Upper lobe of left lung (tissue), 4 donors: ENCODE results near the gene GNAI1.

Experiments
- CTCF ChIP-seq, 6 experiments: fragments of 450-650 bp in 4 of 6; fragments of 200-600 bp in 2 of 6; sonication (generic) in 2 of 6; IDR thresholded peaks; one replicate each; pipeline ENCODE4 v1.5.1; 2016 to 2019; ENCODE audit warnings: antibody characterized with exemption in 6 of 6
- EP300 ChIP-seq, 4 donors: sonication (generic); formaldehyde crosslinking; IDR thresholded peaks; one replicate each; pipeline ENCODE4 v1.5.1; 2017; ENCODE audit warnings: antibody characterized with exemption in 4 of 4, control low read depth in 2 of 4
- POLR2A ChIP-seq, 4 donors: fragments of 450-650 bp; IDR thresholded peaks; one replicate each; pipeline ENCODE4 v1.5.1; 2016 to 2017; ENCODE audit warnings: antibody characterized with exemption in 4 of 4, mild to moderate bottlenecking in 2 of 4
- POLR2AphosphoS5 ChIP-seq, 2 donors: sonication (generic); formaldehyde crosslinking; IDR thresholded peaks; one replicate each; pipeline ENCODE4 v1.5.1; 2017; ENCODE audit warnings: antibody characterized with exemption in 2 of 2

GRCh38 chr7:80220022-80220634 is 85.5 kb downstream of the GNAI1 start:
- TF ChIP-seq CTCF (IDR thresholded peaks at IDR 0.05): no peak
- TF ChIP-seq POLR2A (IDR thresholded peaks at IDR 0.05): no peak
- TF ChIP-seq POLR2AphosphoS5 (IDR thresholded peaks at IDR 0.05): no peak
- TF ChIP-seq EP300 (IDR thresholded peaks at IDR 0.05): no peak
